Measurements from ENCODE around the gene AGR2.

Gene AGR2

GRCh38 chr7:16812542-16813231 lies 7.9 kb upstream of the AGR2 start:
- DNase-seq (ENCODE audit: low read depth in 2 of 2): no peak

GRCh38 chr7:16811551-16811950 lies 6.8 kb upstream of the AGR2 start:
- DNase-seq (ENCODE audit: low read depth in 2 of 2): no peak

GRCh38 chr7:16810573-16810972 lies 5.8 kb upstream of the AGR2 start:
- DNase-seq (ENCODE audit: low read depth in 2 of 2): no peak

GRCh38 chr7:16810112-16810511 lies 5.3 kb upstream of the AGR2 start:
- DNase-seq (ENCODE audit: low read depth in 2 of 2): no peak

- no peak for DNase-seq (ENCODE audit: low read depth in 2 of 2)
Observed at GRCh38 chr7:16805441-16805840, 642 bp upstream of the AGR2 start.

- DNase-seq (ENCODE audit: low read depth in 2 of 2): no peak
Observed at GRCh38 chr7:16803881-16804673, 722 bp downstream of the AGR2 start.

- no peak for DNase-seq (ENCODE audit: low read depth in 2 of 2)
Observed at GRCh38 chr7:16803125-16803524, 1.7 kb downstream of the AGR2 start.

GRCh38 chr7:16801579-16801978 lies 3.2 kb downstream of the AGR2 start:
- DNase-seq (ENCODE audit: low read depth in 2 of 2): no peak

- no peak for DNase-seq (ENCODE audit: low read depth in 2 of 2)
Observed at GRCh38 chr7:16801111-16801542, 3.7 kb downstream of the AGR2 start.

GRCh38 chr7:16795624-16796023 lies 9.2 kb downstream of the AGR2 start:
- no peak for DNase-seq (ENCODE audit: low read depth in 2 of 2)

GRCh38 chr7:16794986-16795385 lies 9.8 kb downstream of the AGR2 start:
- no peak for DNase-seq (ENCODE audit: low read depth in 2 of 2)

- DNase-seq (ENCODE audit: low read depth in 2 of 2): no peak
Observed at GRCh38 chr7:16791905-16792698, 12.7 kb downstream of the AGR2 start.

GRCh38 chr7:16791071-16791470 lies 13.7 kb downstream of the AGR2 start:
- no peak for DNase-seq (ENCODE audit: low read depth in 2 of 2)

GRCh38 chr7:16787127-16787526 lies 17.7 kb downstream of the AGR2 start:
- DNase-seq (ENCODE audit: low read depth in 2 of 2): no peak

- no peak for DNase-seq (ENCODE audit: low read depth in 2 of 2)
Observed at GRCh38 chr7:16786257-16786656, 18.5 kb downstream of the AGR2 start.

GRCh38 chr7:16785846-16786245 lies 19.0 kb downstream of the AGR2 start:
- no peak for DNase-seq (ENCODE audit: low read depth in 2 of 2)

GRCh38 chr7:16785321-16785720 lies 19.5 kb downstream of the AGR2 start:
- DNase-seq (ENCODE audit: low read depth in 2 of 2): no peak

- no peak for DNase-seq (ENCODE audit: low read depth in 2 of 2)
Observed at GRCh38 chr7:16780596-16780995, 24.2 kb downstream of the AGR2 start.

GRCh38 chr7:16779051-16779450 lies 25.7 kb downstream of the AGR2 start:
- no peak for DNase-seq (ENCODE audit: low read depth in 2 of 2)

- DNase-seq (ENCODE audit: low read depth in 2 of 2): no peak
Observed at GRCh38 chr7:16778476-16778875, 26.3 kb downstream of the AGR2 start.

- no peak for DNase-seq (ENCODE audit: low read depth in 2 of 2)
Observed at GRCh38 chr7:16776053-16776452, 28.7 kb downstream of the AGR2 start.

GRCh38 chr7:16774986-16775385 lies 29.8 kb downstream of the AGR2 start:
- no peak for DNase-seq (ENCODE audit: low read depth in 2 of 2)

GRCh38 chr7:16774294-16774693 lies 30.5 kb downstream of the AGR2 start:
- DNase-seq (ENCODE audit: low read depth in 2 of 2): no peak

Data from stimulated activated CD8-positive, alpha-beta memory T cell treated with anti-CD3 and anti-CD28 coated beads, Interleukin-7, amount 100 ng/mL, for 1 hour (primary cell).